Adipose tissue (tissue), 3 donors: Measurements from ENCODE around the gene HMGXB4. TPM values are rescaled to one million over a fixed set of nuclear protein-coding genes. Genes with fewer than 3 reads are reported as not detected.
"Not testable (repeated sequence)": the region's sequence is repeated elsewhere in the genome, so short reads cannot be mapped to it uniquely, and the experiment has no call there.

Experiments
- H3K27ac ChIP-seq: one replicate; pipeline ENCODE4 v1.5.1; 2013; ENCODE audit warnings: low read depth, low read length
- WGBS, 3 donors: extraction: QIAGEN DNeasy Blood & Tissue Kit; methylation state at CpG; one replicate each; pipeline ENCODE4 v1.1.7; 2013; 5-methylcytosine and 5-hydroxymethylcytosine counted together
- polyA plus RNA-seq, 3 donors: library from polyadenylated mRNA; stranded (reverse); fragments of 200-250 nt; gene quantifications; one replicate each; pipeline ENCODE4 v1.2.3, GENCODE V29; 2013
- donor health status: healthy with polysubstance abuse.
- donor health status: Bipolar disorder and iron deficiency.
- donor health status: healthy.

Gene HMGXB4
- polyA plus RNA-seq, 3 donors = 4.6 to 10.7 (median 10.1) TPM

DNA sequence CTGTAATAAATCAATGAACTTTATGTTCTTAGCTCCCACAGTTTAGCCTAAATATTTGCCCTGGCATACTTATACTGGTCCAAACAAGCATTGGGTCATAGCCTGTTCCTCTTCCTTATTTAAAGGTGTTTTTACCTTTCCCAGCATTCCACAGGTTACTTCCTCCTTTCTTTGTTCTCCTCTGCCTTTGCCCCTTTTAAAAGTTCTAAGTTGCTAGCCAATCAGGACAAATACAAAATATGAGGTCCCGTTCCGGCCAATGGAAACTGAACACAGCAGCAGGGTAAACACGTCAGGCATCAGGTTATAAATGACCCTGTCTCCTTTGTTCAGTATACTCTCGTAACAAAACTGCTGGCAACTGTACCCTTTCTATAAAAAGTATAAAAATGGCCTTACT lies 12.8 kb upstream of the HMGXB4 start:
- H3K27ac ChIP-seq = not testable (repeated sequence)
- WGBS, 3 donors = 69 to 81% (median 75%) methylated on average over 4 of the region's 4 CpGs

DNA sequence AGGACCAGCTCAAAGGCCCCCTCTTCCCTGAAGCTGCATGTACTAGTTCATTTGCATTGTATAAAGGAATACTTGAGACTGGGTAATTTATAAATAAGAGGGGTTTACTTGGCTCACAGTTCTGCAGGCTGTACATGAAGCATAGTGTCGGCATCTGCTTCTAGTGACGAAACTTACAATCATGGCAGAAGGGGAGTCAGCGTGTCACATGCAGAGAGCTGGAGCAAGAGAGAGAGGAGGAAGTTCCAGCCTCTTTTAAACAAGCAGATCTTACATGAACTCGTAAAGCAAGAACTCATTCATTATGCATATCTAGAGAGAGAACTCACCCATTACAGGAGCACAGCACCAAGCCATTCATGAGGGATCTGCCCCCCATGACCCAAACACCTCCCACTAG lies 7.1 kb upstream of the HMGXB4 start:
- no peak overlapping the region for H3K27ac ChIP-seq
- 73 to 89% (median 74%) methylated on average over 4 of the region's 4 CpGs for WGBS, 3 donors

DNA sequence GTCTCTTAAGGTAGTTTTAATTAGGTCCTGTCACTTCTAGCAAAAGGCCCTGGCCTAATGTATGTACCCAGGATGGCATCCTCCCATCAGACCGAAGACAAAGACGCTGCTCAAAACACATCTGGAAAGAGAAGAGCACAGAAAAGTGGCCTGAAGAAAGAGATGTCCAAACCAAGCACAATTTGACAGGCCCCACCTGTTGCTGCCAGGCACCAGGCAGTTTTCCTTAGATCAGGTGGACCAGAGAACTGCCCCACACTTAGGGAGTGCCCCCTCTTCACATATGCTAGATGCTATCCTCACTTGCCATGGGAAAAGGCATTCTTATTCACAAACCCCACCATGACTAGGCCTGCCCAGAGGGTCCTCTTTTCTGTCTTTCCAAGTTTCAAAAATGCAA lies 3.3 kb upstream of the HMGXB4 start:
- 77 to 89% (median 78%) methylated on average over 2 of the region's 2 CpGs for WGBS, 3 donors
- no peak overlapping the region for H3K27ac ChIP-seq

- 0 to 3% (median 1%) methylated on average over 3 of the region's 3 CpGs for WGBS, 3 donors
- no peak overlapping the region for H3K27ac ChIP-seq
Measured at GRCh38 chr22:35257002-35257320, 332 bp upstream of the HMGXB4 start.

- no peak overlapping the region for H3K27ac ChIP-seq
- WGBS, 3 donors = 29 to 37% (median 36%) methylated on average over 23 of the region's 23 CpGs
Measured at GRCh38 chr22:35258191-35258988, 1.1 kb downstream of the HMGXB4 start.

DNA sequence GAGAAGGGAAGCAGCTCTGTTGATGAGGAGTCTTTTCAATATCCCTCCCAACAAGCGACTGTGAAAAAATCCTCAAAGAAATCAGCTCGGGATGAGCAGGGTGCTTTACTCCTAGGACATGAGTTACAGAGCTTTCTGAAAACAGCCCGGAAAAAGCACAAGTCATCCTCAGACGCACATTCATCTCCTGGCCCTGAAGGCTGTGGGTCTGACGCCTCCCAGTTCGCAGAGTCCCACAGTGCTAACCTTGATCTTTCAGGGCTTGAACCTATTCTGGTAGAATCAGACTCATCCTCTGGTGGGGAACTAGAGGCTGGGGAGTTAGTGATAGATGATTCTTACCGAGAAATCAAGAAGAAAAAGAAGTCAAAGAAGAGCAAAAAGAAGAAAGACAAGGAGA lies 7.7 kb downstream of the HMGXB4 start:
- H3K27ac ChIP-seq = no peak overlapping the region
- WGBS, 3 donors = 92 to 95% (median 92%) methylated on average over 7 of the region's 7 CpGs

DNA sequence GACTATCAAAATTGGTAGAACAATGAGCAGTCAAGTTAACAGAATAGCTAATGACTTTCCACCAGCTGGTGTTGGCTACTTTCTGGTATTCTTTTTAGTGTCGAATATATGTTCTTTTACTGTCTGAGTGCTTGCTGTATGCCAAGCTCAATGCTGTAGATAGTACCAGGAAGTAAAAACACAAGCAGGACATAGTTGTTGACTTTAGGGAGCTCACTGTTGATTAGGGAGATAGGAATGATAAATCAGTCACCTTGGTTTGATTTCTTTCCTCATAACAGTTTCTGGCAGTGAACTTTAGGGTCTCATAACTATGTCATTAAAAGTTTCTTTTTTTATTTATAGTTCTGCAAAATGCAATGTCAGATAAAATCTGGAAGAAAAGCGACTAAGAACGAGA lies 9.0 kb downstream of the HMGXB4 start:
- H3K27ac ChIP-seq = no peak overlapping the region
- WGBS, 3 donors = 50 to 91% (median 89%) methylated on average over 3 of the region's 3 CpGs

- 86 to 97% (median 97%) methylated on average over 3 of the region's 3 CpGs for WGBS, 3 donors
- H3K27ac ChIP-seq = no peak overlapping the region
Measured at GRCh38 chr22:35269630-35270029, 12.3 kb downstream of the HMGXB4 start.

- no peak overlapping the region for H3K27ac ChIP-seq
- 90 to 92% (median 91%) methylated on average over 8 of the region's 8 CpGs for whole genome bisulfite sequencing, 3 donors
Measured at GRCh38 chr22:35274154-35274871, 17.0 kb downstream of the HMGXB4 start.

DNA sequence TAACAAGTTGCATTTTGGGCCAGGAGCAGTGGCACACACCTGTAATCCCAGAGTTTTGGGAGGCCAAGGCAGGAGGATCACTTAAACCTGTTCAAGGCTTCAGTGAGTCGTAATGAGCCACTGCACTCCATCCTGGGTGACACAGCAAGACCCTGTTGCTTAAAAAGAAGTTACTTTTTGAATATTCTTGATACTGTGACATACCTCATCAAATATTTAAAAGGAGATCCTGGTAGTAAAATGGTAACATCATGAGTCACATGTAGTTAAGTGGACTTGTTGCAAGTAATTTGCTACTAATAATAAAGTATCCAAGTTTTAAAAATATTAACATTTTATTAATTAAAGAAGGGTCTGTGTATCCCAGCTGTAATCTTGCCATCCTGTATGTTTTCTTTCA lies 18.3 kb downstream of the HMGXB4 start:
- H3K27ac ChIP-seq = no peak overlapping the region
- WGBS, 3 donors = 97 to 98% (median 97%) methylated on average over 1 of the region's 1 CpG

DNA sequence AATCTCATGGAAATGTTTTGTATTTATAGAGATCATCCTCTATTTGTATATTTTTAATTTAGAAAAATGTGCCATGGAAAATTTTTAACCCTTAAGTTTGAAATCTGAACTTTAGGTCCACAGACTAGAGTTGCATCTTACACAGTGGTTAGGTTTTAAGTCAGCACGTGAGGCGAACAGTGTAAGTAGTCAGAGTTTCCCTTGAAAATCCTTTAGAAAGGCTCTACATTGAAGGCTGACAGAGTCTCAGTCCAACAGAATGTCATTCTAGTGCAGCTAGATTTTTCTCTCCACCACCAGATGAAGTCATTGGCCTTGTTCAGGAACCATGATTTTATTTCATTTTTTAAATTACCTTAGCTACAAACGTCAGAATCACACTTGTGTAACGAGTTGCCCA lies 18.7 kb downstream of the HMGXB4 start:
- WGBS, 3 donors = 80 to 85% (median 84%) methylated on average over 4 of the region's 4 CpGs
- no peak overlapping the region for H3K27ac ChIP-seq

DNA sequence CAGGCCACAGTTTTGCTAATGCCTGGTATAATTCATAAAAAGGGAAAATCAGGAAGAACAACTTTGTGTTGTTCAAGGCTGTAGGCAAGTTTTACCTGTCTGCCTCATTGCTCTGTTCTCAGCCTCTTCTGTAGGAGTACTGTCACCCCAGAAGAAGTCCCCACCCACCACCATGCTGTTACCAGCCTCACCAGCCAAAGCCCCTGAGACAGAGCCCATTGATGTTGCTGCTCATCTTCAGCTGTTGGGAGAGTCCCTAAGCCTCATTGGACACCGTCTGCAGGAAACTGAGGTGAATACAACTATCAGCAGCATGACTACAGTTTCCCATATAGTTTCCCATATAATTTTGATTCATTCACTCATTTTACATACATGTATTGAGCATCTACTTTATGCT lies 30.8 kb downstream of the HMGXB4 start:
- 87 to 93% (median 92%) methylated on average over 1 of the region's 1 CpG for WGBS, 3 donors
- H3K27ac ChIP-seq = no peak overlapping the region

GRCh38 chr22:35292786-35293185 lies 35.5 kb downstream of the HMGXB4 start:
- 92 to 100% (median 95%) methylated on average over 3 of the region's 3 CpGs for WGBS, 3 donors
- no peak overlapping the region for H3K27ac ChIP-seq

DNA sequence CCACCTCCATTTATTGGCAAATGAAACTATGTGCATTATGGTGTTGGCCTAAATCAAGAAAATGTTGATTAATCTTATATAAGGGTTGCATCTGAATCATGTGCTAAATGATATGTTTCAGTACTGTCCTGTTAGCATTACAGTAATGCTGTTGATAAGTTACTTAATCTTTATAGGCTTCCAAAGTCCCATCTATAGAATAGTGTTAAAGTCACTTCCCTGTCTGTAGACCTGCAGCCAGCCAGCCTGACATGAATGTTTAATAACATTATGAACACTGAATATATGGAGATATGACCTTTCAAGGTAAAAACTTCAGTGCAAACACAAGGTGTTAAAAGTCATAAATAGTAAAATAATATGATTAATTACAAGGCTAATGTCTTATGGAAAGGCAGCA lies 38.8 kb downstream of the HMGXB4 start:
- H3K27ac ChIP-seq = no peak overlapping the region

GRCh38 chr22:35299217-35299672 lies 42.0 kb downstream of the HMGXB4 start:
- 5 to 20% (median 14%) methylated on average over 13 of the region's 13 CpGs for WGBS, 3 donors
- peak overlapping the region; percentile 69 for H3K27ac ChIP-seq

DNA sequence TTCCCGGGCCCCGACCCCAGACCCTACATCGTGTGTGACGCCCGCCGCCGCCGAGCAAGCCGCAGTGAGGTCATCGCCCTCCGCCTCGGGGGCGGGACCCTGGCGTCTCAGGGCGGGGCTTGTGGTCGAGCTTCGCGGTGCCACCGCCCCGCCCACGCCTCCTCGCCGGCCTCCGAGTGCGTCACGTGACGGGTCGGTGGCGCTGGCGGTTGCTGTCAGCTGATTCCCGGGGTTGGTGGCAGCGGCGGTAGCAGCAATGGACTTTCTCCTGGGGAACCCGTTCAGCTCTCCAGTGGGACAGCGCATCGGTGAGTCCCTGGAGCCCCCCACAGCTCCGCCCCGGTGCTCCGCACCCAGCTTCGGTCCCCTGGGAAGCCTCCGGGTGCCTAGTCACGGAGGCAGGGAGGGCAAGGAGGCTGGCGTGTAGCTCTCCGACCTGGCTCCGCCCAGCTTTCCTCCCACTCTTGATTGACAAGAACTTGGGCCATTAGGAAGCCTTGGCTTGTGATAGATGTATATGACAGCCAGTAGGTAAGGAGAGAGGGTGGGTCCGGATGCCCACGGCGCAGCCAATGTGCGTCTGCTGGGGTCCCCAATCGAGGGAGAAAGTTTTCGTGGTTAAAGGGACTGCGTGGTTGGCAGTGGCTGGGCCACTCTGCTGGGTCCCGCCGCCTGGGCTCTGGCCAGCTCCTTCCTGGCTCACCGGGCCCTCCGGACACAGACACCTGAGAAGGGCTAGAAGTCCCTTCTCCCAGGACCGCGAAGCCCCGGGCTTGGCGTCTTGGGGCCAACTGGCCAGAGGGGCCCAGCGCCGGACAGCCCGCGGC lies 42.6 kb downstream of the HMGXB4 start, which contains the start of gene TOM1:
Gene TOM1 (plus strand): TSS at position 222 of the 827 bp plus-strand sequence. CDS start 35 bp downstream, at position 257.
- WGBS, 3 donors = 1% methylated on average over 64 of the region's 64 CpGs

GRCh38 chr22:35301372-35301874 lies 44.1 kb downstream of the HMGXB4 start:
- H3K27ac ChIP-seq = no peak overlapping the region
- WGBS, 3 donors = 36 to 71% (median 48%) methylated on average over 17 of the region's 17 CpGs

More for the DNA sequence above, 42.6 kb downstream of the HMGXB4 start, which contains the start of gene TOM1:
- peak within 1 kb of the TSS; percentile 96 for H3K27ac ChIP-seq

DNA sequence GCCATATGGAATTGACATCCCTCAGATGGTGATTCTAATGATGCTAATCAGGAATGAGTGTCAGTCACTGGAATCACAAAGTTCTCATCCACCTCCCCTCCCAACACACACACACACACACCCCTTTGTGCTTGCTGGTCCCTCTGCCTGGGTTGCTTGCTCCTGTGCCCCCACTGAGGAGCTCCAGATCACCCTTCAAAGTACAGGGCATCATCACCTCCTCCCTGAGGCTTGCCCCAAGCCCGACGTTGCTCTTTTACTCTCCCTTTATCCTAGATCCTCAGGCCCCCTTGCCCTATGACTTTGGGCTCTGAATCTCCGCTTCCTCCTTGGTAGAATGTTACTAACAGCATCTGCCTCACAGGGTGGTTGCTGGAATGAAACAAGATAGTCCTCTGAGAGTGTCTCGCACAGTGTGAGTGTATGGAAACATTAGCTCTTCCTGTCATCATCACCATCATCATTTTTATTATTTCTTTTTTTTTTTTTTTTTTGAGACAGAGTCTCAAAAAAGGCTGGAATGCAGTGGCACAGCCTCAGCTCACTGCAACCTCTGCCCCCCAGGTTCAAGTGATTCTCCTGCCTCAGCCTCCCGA lies 45.8 kb downstream of the HMGXB4 start:
- WGBS, 3 donors = 92 to 98% (median 94%) methylated on average over 5 of the region's 5 CpGs

More for the DNA sequence above, 45.8 kb downstream of the HMGXB4 start:
- no peak overlapping the region for H3K27ac ChIP-seq
